WTC11 (cell line): ENCODE measurements around the gene BCL2A1. TPM values are rescaled to one million over a fixed set of nuclear protein-coding genes. Genes with fewer than 3 reads are reported as not detected.

Source experiments
- ATAC-seq: fragments of 200-7000 bp; cut with Tn5 transposase; 2 replicates; pipeline ENCODE4 v1.10.0; 2021; ENCODE audit warnings: mild to moderate bottlenecking, moderate library complexity
- CTCF ChIA-PET: fragments of 300-600 bp; sonication (Branson Sonifier 250); formaldehyde crosslinking; loops from one replicate; lab custom pipeline; 2021; ENCODE audit warnings: antibody characterized with exemption; lab: Charles Lee
- POLR2A ChIA-PET: fragments of 350-600 bp; sonication (Branson Sonifier 250); formaldehyde crosslinking; loops from one replicate; lab custom pipeline; 2021; ENCODE audit warnings: antibody characterized with exemption; lab: Charles Lee
- DNase-seq: peaks from one replicate; pipeline ENCODE4 v3.0.0; 2021; ENCODE audit warnings: low spot score
- H3K27ac Mint-ChIP-seq: 2 replicates; pipeline ENCODE4 v1.8.0; 2021; ENCODE audit warnings: mixed read lengths
- H3K27me3 Mint-ChIP-seq: 2 replicates; pipeline ENCODE4 v1.8.0; 2021; ENCODE audit warnings: low read depth, mild to moderate bottlenecking, moderate library complexity, mixed read lengths
- H3K36me3 Mint-ChIP-seq: 2 replicates; pipeline ENCODE4 v1.8.0; 2021; ENCODE audit warnings: mixed read lengths
- H3K4me1 Mint-ChIP-seq: 2 replicates; pipeline ENCODE4 v1.8.0; 2022; ENCODE audit warnings: mixed read lengths
- H3K4me3 Mint-ChIP-seq: 2 replicates; pipeline ENCODE4 v1.8.0; 2021; ENCODE audit warnings: mild to moderate bottlenecking, moderate library complexity, mixed read lengths
- H3K9me3 Mint-ChIP-seq: 2 replicates; pipeline ENCODE4 v1.8.0; 2021; ENCODE audit warnings: mixed read lengths
- ATF1 ChIP-seq: sonication (generic); formaldehyde crosslinking; IDR thresholded peaks from 2 replicates; pipeline ENCODE4 v1.8.1; 2023; ENCODE audit warnings: mild to moderate bottlenecking, moderate library complexity, missing genetic modification reagents
- ATF2 ChIP-seq: sonication (generic); formaldehyde crosslinking; IDR thresholded peaks from 2 replicates; pipeline ENCODE4 v1.8.1; 2022; ENCODE audit warnings: low read depth, missing genetic modification reagents, borderline replicate concordance
- ATF3 ChIP-seq: sonication (generic); formaldehyde crosslinking; conservative IDR thresholded peaks from 2 replicates; pipeline ENCODE4 v1.8.1; 2022; ENCODE audit warnings: mild to moderate bottlenecking, missing genetic modification reagents
- CBFB ChIP-seq: sonication (generic); formaldehyde crosslinking; IDR thresholded peaks from 2 replicates; pipeline ENCODE4 v1.8.1; 2022; ENCODE audit warnings: mild to moderate bottlenecking, low read depth, missing genetic modification reagents
- CTCF ChIP-seq: fragments of 200-600 bp; IDR thresholded peaks from 2 replicates; pipeline ENCODE4 v1.8.0; 2022; ENCODE audit warnings: antibody characterized with exemption
- EMX1 ChIP-seq: fragments of 250-450 bp; sonication (Bioruptor Pico); IDR thresholded peaks from 2 replicates; pipeline ENCODE4 v1.8.0; 2021; ENCODE audit warnings: mild to moderate bottlenecking
- ESRRA ChIP-seq: sonication (generic); formaldehyde crosslinking; IDR thresholded peaks from 2 replicates; pipeline ENCODE4 v1.8.1; 2022; ENCODE audit warnings: mild to moderate bottlenecking, missing genetic modification reagents, borderline replicate concordance
- FOXP4 ChIP-seq: sonication (generic); formaldehyde crosslinking; IDR thresholded peaks from 2 replicates; pipeline ENCODE4 v1.8.0; 2022; ENCODE audit warnings: mild to moderate bottlenecking, missing genetic modification reagents
- GTF2I ChIP-seq: fragments of 250-450 bp; sonication (Bioruptor Pico); conservative IDR thresholded peaks from 2 replicates; pipeline ENCODE4 v1.4.0; 2021; ENCODE audit warnings: mild to moderate bottlenecking
- HMGXB4 ChIP-seq: sonication (generic); formaldehyde crosslinking; IDR thresholded peaks from 2 replicates; pipeline ENCODE4 v1.8.1; 2023; ENCODE audit warnings: mild to moderate bottlenecking, moderate library complexity, missing genetic modification reagents
- JUN ChIP-seq: sonication (generic); formaldehyde crosslinking; IDR thresholded peaks from 2 replicates; pipeline ENCODE4 v1.8.0; 2023; ENCODE audit warnings: mild to moderate bottlenecking, missing genetic modification reagents
- MYBL2 ChIP-seq: sonication (generic); formaldehyde crosslinking; IDR thresholded peaks from 2 replicates; pipeline ENCODE4 v1.8.1; 2023; ENCODE audit warnings: mild to moderate bottlenecking, moderate library complexity, missing genetic modification reagents
- NFYB ChIP-seq: sonication (generic); formaldehyde crosslinking; conservative IDR thresholded peaks from 2 replicates; pipeline ENCODE4 v1.8.0; 2022; ENCODE audit warnings: low read depth, missing genetic modification reagents
- NR1H2 ChIP-seq: sonication (generic); formaldehyde crosslinking; IDR thresholded peaks from 2 replicates; pipeline ENCODE4 v1.9.0; 2021; ENCODE audit warnings: mild to moderate bottlenecking, moderate library complexity, missing genetic modification reagents
- NR2C2 ChIP-seq: sonication (generic); formaldehyde crosslinking; IDR thresholded peaks from 2 replicates; pipeline ENCODE4 v1.8.0; 2022; ENCODE audit warnings: mild to moderate bottlenecking, missing genetic modification reagents
- NR3C1 ChIP-seq: sonication (generic); formaldehyde crosslinking; conservative IDR thresholded peaks from 2 replicates; pipeline ENCODE4 v1.8.1; 2023; ENCODE audit warnings: low read depth, mild to moderate bottlenecking, missing genetic modification reagents
- RELA ChIP-seq: sonication (generic); formaldehyde crosslinking; IDR thresholded peaks from 2 replicates; pipeline ENCODE4 v1.8.1; 2022; ENCODE audit warnings: missing genetic modification reagents, mild to moderate bottlenecking, borderline replicate concordance
- RORB ChIP-seq: fragments of 250-450 bp; sonication (Bioruptor Pico); IDR thresholded peaks from 2 replicates; pipeline ENCODE4 v1.9.0; 2021; ENCODE audit warnings: mild to moderate bottlenecking
- TEAD4 ChIP-seq: sonication (generic); formaldehyde crosslinking; IDR thresholded peaks from 2 replicates; pipeline ENCODE4 v1.8.0; 2022; ENCODE audit warnings: mild to moderate bottlenecking, missing genetic modification reagents
- ZBTB43 ChIP-seq: sonication (generic); formaldehyde crosslinking; IDR thresholded peaks from 2 replicates; pipeline ENCODE4 v1.8.1; 2023; ENCODE audit warnings: mild to moderate bottlenecking, missing genetic modification reagents
- ZNF232 ChIP-seq: sonication (generic); formaldehyde crosslinking; IDR thresholded peaks from 2 replicates; pipeline ENCODE4 v1.8.0; 2022; ENCODE audit warnings: mild to moderate bottlenecking, missing genetic modification reagents
- ZNF281 ChIP-seq: sonication (generic); formaldehyde crosslinking; IDR thresholded peaks from 2 replicates; pipeline ENCODE4 v1.8.0; 2023; ENCODE audit warnings: mild to moderate bottlenecking, missing genetic modification reagents
- ZNF317 ChIP-seq: sonication (generic); formaldehyde crosslinking; IDR thresholded peaks from 2 replicates; pipeline ENCODE4 v1.8.1; 2023; ENCODE audit warnings: low read depth, mild to moderate bottlenecking, moderate library complexity, missing genetic modification reagents, borderline replicate concordance
- ZNF423 ChIP-seq: fragments of 250-450 bp; sonication (Bioruptor Pico); IDR thresholded peaks from 2 replicates; pipeline ENCODE4 v2.1.2; 2022; ENCODE audit warnings: mild to moderate bottlenecking, moderate library complexity
- ZNF671 ChIP-seq: fragments of 250-450 bp; sonication (Bioruptor Pico); IDR thresholded peaks from 2 replicates; pipeline ENCODE4 v1.8.0; 2021; ENCODE audit warnings: mild to moderate bottlenecking
- ZSCAN18 ChIP-seq: fragments of 250-450 bp; sonication (Bioruptor Pico); IDR thresholded peaks from 2 replicates; pipeline ENCODE4 v2.1.2; 2022; ENCODE audit warnings: mild to moderate bottlenecking, moderate library complexity
- total RNA-seq: library from RNA; stranded (reverse); gene quantifications from 3 replicates; pipeline ENCODE4 v1.2.3, GENCODE V29; 2021

The BCL2A1 gene
- total RNA-seq, 1 experiment from 2014 or later = 0.28 TPM

- peaks cover 10% of the 10 kb centered on the region for H3K4me1 Mint-ChIP-seq
- TF ChIP-seq MYBL2 (no peak), EMX1 (no peak), HMGXB4 (CRISPR knock-in tag) (no peak), ATF2 (CRISPR knock-in tag) (no peak), NR1H2 (CRISPR knock-in tag) (no peak), CBFB (no peak), TEAD4 (CRISPR knock-in tag) (no peak), NR3C1 (CRISPR knock-in tag) (no peak), GTF2I (CRISPR knock-in tag) (no peak), NR2C2 (CRISPR knock-in tag) (no peak), CTCF (no peak), ESRRA (CRISPR knock-in tag) (no peak), NFYB (CRISPR knock-in tag) (no peak), JUN (no peak), ZSCAN18 (CRISPR knock-in tag) (no peak), ZNF232 (CRISPR knock-in tag) (no peak), ZNF317 (no peak), FOXP4 (CRISPR knock-in tag) (no peak)
- H3K4me3 Mint-ChIP-seq = no peak overlapping the region
- no peaks in the 10 kb centered on the region for H3K27me3 Mint-ChIP-seq
- DNase-seq (no peak), ATAC-seq (no peak)
- H3K36me3 Mint-ChIP-seq = no peaks in the 10 kb centered on the region
- CTCF ChIA-PET = no interaction called here
- no peak overlapping the region for H3K27ac Mint-ChIP-seq
- POLR2A ChIA-PET = no interaction called here
- H3K9me3 Mint-ChIP-seq = no peaks in the 10 kb centered on the region
Measured at GRCh38 chr15:79970181-79970580, 815 bp downstream of the BCL2A1 start.

- Mint-ChIP-seq H3K27ac (no peak overlapping the region), H3K36me3 (no peaks in the 10 kb centered on the region), H3K4me1 (peaks cover 10% of the 10 kb centered on the region), H3K9me3 (no peaks in the 10 kb centered on the region), H3K4me3 (no peak overlapping the region), H3K27me3 (no peaks in the 10 kb centered on the region)
- ChIA-PET POLR2A (no interaction called here), CTCF (no interaction called here)
- no peak for TF ChIP-seq ATF1 (CRISPR knock-in tag)
- TF ChIP-seq RORB (CRISPR knock-in tag) = no peak
- no peak for TF ChIP-seq ZNF232 (CRISPR knock-in tag)
- TF ChIP-seq ZBTB43 (CRISPR knock-in tag) = no peak
- no peak for TF ChIP-seq ZNF671
- no peak for TF ChIP-seq ATF3 (CRISPR knock-in tag)
- TF ChIP-seq ZNF281 (CRISPR knock-in tag) = no peak
- TF ChIP-seq RELA = no peak
- no peak for TF ChIP-seq ZNF423 (CRISPR knock-in tag)
- DNase-seq (no peak), ATAC-seq (no peak)
Measured at GRCh38 chr15:79969146-79969545, 1.9 kb downstream of the BCL2A1 start.
